T-helper 2 cell (primary cell): ENCODE data around the gene ZNF45.
A peak's percentile ranks its signal among the peaks of the same experiment; 100 is the strongest.
"Not testable (repeated sequence)": the region's sequence is repeated elsewhere in the genome, so short reads cannot be mapped to it uniquely, and the experiment has no call there.

ENCODE experiments used
- DNase-seq, 5 experiments: peaks; one replicate each; pipeline versions ENCODE4 v3.0.0 to v3.0.0-alpha.2; 2012 to 2022
- total RNA-seq, 2 donors: gene quantifications; one replicate each; lab custom pipeline; 2026; lab: John Stamatoyannopoulos, UW

The ZNF45 gene
- total RNA-seq, result 14.0 to 19.0 reads per million in 2 donors

DNA sequence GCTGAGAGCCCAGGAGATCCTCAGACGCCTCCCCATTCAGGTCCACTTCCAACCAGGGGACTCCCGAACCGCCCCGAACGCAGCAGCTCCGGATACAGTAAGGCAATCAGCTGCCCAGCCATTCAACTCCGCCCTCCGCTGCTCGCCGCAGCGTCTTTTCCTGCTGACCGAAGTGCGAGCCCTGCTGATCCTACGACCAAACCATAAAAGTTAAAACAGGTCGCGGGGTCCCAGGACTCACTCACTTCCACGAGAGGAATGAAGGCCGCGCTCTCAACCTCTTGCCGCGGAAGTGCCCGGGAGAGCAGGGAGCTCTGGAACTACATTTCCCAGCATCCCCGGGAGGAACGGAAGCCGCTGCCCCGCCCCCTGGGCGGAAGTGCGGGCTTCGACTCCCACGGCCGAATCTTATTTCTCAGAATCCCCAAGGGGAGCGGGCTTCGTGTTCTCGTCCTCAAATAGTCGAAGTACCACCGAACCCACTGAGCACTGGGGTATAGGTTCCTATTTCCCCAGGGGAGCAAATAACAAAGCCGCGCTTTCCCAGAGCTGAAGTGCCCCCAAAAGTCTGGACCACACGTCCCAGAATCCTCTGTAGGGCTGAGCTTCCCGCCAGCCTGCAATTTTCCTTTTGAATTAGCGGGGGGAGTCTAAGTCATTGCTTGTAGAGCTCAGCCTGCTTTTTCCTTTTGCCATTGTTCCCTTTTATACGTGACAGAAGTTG lies at the start of gene ZNF45:
ZNF45 (minus strand) TSS at position 298 of the 724 bp plus-strand sequence. CDS start 13,097 bp downstream, outside the sequence.
- DNase-seq, result peak; percentile 60 to 92 (median 81)

DNA sequence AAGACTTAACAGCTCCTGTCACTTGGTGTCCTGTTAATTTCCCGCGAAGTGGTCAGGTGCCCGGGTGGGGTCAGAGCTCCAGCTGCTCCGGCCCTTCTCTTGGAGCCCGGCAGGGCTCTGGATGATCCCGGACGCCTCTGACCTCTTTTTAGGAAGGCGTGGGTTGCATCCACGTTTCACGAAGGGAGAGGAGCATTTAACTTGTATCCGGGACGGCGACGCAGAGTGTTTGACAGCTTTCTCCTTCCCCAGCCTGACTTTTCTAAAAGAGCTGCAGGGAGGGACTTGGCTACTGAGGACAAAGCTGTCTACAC lies 49.6 kb upstream of the ZNF45 start:
- no peak for DNase-seq

DNA sequence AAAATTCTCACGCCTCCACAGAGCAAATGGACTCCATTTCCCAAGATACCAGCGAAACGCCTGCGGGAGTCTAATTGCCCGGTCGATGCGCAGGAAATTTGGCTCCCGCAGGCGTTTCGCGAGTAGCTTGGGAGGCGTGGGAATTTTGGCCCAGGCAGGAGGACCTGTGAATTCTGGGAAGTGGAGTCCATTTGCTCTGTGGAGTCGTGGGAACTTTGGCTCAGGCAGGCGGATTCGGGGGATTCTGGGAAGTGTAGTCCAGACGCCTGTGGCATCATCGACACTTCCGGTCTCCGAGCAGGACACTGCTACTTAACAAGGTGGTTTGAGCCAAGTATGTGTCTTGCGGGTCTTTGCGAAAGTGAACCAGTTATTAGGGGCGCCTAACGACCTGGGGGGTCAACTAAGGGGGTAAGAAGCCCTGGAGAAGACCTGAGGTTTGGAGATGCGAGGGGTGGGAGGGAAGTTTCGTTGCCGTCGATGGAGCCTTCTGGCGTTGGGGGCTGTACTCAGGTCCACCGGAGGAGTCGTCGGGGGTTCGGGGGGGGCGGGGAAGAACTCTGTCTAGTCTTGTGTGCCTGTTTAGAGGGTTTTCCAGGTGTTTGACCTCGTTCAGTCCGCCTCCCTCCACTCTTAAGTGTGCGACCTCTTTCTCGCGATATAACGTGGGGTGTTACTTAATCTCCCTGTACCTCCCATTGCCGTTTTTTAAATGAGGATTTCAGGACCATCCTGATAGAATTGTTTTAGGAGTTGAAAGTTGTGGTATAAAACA lies 49.0 kb upstream of the ZNF45 start, which contains the start of gene ZNF155:
ZNF155 (plus strand) TSS at position 277 of the 775 bp plus-strand sequence. CDS start 4,356 bp downstream, outside the sequence.
- peak in 4 of 5 experiments; percentile 42 to 81 (median 58) for DNase-seq

DNA sequence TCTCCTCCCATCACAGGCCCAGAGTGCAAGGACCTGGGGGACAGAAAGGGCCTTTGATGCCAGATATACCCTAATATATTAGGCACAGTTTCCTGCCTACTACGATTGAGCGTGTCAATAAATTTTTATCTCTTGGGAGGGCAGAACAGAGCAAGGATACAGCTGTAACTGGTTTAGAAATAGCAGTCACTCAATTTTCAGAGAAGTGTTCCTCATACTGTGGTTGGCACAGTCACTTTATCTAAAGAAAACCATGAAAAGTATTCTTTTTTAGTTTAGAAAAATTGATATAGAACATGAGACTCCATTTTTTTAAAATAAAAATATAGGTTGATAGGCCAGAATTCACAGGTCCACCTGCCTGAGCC lies 48.4 kb upstream of the ZNF45 start:
- no peak for DNase-seq

DNA sequence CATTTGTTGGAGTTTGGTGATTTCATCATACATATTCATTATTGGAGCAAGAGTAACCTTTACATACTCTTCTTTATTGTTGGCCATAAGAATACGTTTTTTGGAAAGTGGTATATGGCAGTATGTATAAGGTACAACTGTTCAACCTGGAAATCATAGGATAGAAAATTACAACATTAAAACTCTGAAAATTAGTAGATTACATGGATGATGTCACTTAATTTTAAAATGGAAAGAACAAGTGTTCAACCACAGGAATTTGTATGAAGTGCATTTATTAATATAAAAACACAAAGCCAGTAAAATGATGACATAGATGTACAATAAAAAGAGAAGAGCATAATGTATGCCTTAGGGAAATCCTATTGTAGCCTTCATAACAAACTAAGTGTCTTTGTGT lies 41.6 kb upstream of the ZNF45 start:
- no peak for DNase-seq

DNA sequence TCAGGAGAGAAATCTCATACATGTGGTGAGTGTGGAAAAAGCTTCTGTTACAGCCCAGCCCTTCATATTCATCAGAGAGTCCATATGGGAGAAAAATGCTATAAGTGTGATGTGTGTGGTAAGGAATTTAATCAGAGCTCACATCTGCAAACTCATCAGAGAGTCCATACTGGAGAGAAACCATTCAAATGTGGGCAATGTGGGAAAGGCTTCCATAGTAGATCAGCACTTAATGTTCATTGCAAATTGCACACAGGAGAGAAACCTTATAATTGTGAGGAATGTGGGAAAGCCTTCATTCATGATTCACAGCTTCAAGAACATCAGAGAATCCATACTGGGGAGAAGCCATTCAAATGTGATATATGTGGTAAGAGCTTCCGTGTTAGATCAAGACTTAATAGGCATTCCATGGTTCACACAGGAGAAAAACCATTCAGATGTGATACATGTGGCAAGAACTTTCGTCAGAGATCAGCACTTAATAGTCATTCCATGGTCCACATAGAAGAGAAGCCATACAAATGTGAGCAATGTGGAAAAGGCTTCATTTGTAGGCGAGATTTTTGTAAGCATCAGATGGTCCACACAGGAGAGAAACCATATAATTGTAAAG lies 31.1 kb upstream of the ZNF45 start:
- no peak for DNase-seq

DNA sequence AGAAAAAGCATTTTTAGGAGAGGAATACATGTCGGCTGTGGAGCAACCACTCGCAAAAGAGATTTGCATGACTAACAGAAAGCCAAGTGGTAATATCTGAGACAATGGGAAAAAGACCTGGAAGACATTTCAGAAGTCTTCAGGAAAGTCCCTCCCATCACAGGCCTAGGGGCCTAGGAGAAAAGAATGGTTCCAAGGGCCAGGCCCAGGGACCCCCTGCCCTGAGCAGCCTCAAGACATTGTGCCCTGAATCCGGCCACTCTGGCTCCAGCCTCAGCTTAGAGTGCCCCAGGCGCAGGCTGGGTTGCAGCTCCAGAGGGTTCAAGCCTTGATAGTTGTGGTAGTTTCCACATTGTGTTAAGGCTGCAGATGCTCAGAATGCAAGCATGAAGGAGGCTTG lies 25.3 kb upstream of the ZNF45 start:
- no peak for DNase-seq

DNA sequence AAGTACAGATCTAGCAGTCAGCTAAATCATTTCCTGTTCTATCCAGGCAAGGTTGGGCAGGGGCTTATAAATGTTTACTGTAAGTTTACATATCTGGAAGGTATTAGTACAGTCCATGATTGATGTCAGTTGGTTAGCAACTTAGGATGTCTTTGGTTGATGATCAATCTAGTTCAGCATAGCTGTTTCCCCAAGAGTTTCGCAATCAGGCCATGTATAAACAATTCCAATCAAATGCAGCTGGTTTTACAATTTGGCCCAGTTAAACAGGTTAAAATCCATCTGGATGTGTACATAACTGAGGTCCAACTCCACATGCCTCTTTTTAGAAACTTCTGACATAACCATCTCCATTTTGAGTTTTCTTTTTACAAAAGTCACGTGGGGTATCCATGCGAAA lies 22.8 kb upstream of the ZNF45 start:
- DNase-seq, result no peak

DNA sequence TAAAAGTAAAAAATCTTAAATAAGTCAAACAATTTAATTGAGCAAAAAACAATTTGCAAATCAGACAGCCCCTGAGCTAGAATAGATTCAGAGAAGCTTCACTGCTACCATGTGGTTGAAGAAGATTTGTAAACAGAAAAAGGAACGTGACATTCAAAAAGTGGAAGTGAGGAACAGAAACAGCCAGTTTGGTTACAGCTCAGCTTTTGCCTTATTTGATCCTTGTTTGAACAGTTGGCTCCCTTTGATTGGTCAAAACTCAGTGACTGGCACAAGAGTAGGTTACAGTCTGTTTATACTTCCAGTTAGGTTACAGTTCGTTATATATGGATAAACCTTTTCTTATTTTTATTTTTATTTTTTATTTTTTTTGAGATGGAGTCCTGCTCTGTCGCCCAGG lies 21.7 kb upstream of the ZNF45 start:
- no peak for DNase-seq

DNA sequence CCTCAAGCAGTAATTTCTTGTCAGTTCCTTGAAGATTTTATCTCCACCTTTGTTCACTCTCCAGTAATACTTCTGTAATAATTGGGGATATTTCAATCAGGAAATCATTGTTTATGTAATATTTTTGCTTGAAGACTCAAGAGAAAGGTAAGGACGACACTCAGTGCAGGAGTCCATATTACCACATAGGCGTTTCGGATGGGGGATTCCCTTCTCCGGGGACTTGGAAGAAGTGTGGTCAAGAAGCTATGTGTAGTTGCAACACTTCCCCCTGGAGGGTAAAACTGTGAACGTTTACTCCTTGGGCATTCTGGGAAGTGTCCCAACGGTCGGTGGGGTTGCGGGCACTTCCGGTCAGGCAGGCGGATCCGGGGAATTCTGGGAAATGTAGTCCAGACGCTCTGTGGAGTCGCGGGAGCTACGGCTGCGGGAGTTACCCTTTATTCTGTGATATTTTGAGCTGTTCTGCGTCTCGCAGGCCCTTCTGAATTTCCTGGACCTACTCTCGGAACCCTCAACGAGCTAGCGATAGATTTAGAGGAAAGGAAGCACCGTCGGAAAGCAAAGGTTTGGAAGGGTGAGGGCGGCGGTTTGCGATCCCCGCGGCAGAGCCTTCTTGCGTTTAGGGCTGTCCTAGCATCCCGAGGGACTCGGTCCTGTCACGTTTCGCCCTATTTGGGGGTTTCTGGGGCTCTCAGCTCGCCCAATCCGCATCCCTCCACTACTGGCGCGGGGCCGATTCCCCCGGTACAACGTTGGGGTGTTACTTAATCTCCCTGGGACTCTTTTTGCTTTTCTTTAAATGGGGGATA lies 16.0 kb upstream of the ZNF45 start, which contains the start of gene ZNF221:
ZNF221 (plus strand) TSS at position 395 of the 812 bp plus-strand sequence. CDS start 11,499 bp downstream, outside the sequence.
- DNase-seq, result peak; percentile 9 to 71 (median 34)

DNA sequence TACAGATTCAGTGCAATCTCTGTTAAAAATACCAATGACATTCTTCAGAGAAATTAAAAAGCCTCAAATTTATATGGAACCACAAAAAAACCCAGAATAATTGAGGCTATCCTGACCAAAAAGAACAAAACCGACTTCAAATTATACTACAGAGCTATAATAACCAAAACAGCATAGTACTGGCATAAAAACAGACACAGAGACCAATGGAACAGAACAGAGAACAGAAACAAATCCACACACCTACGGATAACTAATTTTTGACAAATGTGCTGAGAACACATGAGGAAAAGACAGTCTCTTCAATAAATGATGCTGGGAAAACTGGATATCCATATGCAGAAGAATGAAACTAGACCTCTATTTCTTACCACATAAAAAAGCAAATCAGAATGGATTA lies 14.7 kb upstream of the ZNF45 start:
- DNase-seq, result not testable (repeated sequence)

DNA sequence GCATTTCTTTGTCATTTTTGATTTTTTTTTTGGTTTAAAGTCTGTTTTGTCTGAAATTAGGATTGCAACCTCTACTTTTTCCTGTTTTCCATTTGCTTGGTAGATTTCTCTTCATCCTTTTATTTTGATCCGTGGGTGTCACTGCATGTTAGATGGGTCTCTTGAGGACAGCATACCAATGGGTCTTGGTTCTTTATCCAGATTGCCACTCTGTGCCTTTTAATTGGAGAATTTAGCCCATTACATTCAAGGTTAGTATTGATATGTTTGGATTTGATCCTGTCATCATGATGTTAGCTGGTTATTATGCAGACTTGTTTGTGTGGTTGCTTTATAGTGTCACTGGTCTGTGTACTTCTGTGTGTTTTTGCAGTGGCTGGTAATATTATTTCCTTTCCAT lies 12.3 kb upstream of the ZNF45 start:
- not testable (repeated sequence) for DNase-seq

DNA sequence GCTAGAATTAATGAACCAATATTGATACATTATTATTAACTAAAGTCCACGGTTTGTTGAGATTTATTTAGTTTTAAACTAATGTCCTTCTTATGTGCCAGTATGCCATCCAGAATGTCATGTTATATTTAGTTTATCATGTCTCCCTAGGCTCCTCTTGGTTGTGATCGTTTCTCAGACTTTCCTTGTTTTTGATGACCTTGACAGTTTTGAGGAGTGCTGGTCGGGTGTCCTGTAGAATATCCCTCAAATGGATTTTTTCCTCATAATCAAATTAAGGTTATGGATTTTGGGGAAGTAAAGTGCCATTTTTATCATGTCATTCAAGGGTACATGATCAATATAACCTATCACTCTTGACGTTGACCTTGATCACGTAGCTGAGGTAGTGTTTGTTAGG lies 6.1 kb upstream of the ZNF45 start:
- DNase-seq, result no peak

DNA sequence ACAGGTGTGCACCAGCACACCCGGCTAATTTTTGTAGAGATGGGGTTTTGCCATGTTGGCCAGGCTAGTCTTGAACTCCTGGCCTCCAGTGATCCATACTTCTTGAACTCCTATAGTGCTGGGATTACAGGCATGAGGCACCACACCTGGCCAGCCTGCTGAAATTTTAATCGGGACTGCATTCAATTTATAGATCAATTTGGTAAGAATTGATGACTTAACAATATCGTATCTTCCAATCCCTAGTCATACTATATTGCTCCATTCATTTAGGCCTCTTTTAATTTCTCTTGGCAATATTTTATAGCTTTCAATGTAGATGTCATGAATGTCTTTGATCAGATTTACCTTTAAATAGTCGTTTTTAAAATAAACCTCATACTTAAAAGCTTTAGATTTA lies 5.6 kb upstream of the ZNF45 start:
- DNase-seq, result no peak

DNA sequence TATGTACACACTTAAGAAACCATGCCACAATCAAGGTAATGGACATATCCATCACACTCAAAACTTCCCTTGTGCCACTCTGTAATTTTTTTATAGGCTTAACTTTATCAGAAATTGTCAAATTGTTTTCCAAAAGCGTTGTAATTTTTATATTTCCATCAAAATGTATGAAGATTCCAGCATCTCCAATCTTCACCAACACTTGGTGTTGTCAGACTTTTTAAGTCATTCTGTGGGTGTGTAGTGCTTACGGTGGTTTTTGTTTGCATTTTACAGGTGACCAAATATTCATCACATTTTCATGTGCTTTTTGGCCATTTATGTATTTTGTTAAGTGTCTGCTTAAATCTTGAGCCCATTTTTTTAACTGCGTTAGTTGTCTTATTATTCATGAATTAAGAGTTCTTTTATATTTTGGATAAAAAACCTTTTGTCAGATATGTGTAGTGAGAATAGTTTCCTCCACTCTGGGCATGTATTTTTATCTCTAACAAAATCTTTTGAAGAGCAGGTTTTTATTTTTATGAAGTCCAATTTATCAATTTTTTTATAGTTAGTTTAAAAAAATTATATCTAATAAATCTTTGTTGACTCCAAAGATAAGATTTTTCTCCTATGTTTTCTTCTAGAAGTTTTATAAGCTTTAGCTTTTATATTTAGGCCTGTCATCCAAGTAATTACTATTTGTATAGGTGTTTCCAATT lies 4.6 kb upstream of the ZNF45 start:
- DNase-seq, result no peak

DNA sequence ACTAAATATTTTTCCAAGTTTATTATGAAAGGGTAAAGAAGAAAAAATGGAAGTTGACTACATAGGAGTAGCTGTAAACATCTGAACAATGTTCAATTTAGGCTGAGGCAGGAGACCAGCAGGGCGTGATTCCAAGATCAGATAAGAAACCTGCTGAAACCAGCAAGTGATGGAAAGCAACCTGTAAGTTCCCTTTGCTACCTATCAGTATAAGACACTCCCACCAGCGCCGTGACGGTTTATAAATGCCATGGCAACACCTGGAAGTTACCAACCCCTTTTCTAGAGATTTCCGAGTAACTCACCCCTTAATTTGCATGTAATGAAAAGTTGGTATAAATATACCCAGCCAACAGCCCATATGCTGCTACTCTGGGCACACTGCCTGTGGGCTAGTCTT lies 1.1 kb upstream of the ZNF45 start:
- no peak for DNase-seq

DNA sequence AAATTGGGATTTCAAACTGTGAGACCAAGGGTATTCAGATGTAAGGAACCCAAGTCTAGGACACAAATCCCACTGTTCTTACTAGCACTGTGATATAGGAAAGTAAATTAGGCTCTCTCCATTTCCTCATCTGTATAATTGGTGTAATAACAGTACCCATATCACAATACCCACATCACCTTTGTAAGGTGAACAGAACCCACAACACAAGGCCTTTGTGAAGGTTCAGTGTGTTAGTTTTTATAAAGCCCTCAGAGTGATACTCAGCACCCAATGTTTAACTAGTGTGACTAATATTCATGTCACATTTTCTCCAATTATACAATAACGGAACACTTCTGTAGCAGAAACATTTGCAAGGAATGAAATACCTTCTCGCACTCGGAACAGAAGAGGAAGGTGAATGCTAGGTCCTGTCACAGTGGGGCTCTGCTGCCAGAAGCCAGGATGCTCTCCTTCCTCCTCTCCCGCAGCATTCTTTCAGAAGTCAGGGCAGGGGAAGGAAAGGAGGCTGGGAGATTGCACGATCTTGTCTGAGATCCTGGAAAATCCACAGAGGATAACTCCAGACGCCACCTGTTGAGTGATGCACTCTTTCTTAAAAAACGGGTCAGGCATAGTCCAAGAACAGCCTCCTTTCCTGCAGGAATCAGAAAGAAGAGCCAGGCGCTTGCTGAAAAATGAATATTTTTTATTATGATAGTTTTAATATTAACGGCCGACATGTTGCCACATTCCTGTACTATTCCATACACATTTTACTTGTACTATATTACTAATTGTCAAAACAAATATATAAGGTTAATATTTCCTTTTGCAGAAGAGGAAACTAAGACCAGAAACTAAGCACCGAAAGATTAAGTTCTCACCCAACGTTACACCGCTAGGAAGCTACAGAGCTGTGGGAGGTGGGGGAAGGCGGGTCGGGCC lies 762 bp downstream of the ZNF45 start:
- DNase-seq, result no peak

DNA sequence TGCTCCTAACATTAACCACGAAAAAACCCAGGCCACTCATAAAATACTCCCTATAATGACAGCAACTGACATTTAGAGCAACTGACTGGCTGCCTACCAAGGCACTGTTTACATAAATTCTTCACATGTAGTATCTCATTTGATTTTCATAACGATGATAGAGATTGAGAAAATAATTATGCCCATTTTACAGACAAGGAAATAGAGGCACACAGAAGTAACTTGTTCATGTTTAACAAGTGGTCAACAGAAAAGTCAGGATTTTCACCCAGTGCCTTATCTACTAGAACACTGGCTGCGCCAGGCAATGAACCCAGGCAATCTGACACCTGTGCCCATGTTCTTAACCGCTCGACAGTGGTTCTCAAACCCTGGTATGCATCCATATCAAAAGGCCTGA lies 6.3 kb downstream of the ZNF45 start:
- no peak for DNase-seq

DNA sequence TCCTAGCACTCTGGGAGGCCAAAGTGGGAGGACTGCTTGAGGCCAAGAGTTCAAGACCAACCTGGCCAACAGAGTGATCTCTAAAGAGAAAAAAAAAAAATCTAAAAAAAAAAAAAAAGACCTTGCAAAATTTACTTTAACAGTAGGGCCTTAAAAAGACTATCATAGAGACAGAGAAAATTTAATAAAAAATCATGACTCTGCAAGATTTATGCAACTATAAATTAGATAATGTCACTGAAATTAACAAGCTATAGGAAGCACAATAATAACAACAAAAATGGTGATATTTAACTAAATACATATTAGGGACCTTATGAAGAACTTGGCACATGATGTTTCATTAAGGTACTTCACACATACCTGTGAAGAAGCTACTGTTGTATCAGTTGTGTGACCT lies 11.2 kb downstream of the ZNF45 start:
- DNase-seq, result no peak

DNA sequence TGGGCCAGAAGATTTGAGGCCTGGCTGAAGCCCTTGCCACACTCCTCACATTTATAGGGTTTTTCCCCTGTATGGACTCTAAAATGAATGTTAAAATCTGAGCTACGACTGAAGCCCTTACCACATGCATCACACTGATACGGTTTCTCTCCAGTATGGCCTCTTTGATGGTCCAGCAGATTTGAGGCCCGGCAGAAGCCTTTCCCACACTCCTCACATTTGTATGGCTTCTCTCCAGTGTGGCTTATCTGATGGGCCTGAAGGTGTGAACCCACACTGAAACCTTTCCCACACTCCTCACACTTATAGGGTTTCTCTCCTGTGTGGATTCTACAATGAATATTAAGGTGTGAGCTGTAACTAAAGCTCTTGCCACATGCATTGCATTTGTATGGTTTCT lies 21.0 kb downstream of the ZNF45 start:
- no peak for DNase-seq

DNA sequence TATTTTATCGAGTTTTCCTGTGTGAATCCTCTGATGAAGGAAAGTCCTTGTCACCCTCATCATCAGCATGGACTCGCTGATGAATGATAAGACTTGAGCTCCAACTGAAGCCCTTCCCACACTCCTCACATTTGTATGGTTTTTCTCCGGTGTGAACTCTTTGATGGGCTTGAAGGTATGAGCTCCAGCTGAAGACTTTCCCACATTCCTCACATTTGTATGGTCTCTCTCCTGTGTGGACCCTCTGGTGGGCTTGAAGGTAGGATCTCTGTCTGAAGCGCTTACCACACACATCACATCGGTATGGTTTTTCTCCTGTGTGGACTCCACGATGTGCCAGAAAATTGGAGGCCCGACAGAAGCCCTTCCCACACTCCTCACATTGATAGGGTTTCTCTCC lies 21.7 kb downstream of the ZNF45 start:
- no peak for DNase-seq
